GM23248 (cell line): Measurements from ENCODE around the gene TPM2. TPM values are rescaled to one million over a fixed set of nuclear protein-coding genes. Genes with fewer than 3 reads are reported as not detected.
A peak's percentile ranks its signal among the peaks of the same experiment; 100 is the strongest.

Experiments used
- DNase-seq: peaks from one replicate; pipeline ENCODE4 v3.0.0-alpha.2; 2015
- H2AFZ ChIP-seq: fragments of 200-600 bp; sonication (generic); 2 replicates; pipeline ENCODE4 v1.6.1; 2016; ENCODE audit warnings: antibody characterized with exemption
- H3F3A ChIP-seq: fragments of 200-600 bp; sonication (generic); 2 replicates; pipeline ENCODE4 v1.6.1; 2016; ENCODE audit warnings: mild to moderate bottlenecking, antibody characterized with exemption, mixed run types; ENCODE audit not compliant: insufficient read depth
- H3K27ac ChIP-seq: fragments of 200-600 bp; sonication (generic); 2 replicates; pipeline ENCODE4 v1.5.1; 2016; ENCODE audit warnings: mild to moderate bottlenecking
- H3K27me3 ChIP-seq: fragments of 200-600 bp; sonication (generic); replicated peaks from 2 replicates; pipeline ENCODE4 v1.6.1; 2016; ENCODE audit warnings: mild to moderate bottlenecking; ENCODE audit not compliant: insufficient read depth
- H3K36me3 ChIP-seq: fragments of 200-600 bp; sonication (generic); 2 replicates; pipeline ENCODE4 v1.6.1; 2016; ENCODE audit warnings: low read depth, mild to moderate bottlenecking
- H3K4me1 ChIP-seq: fragments of 200-600 bp; sonication (generic); 2 replicates; pipeline ENCODE4 v1.6.1; 2016; ENCODE audit warnings: mild to moderate bottlenecking; ENCODE audit not compliant: insufficient read depth
- H3K4me2 ChIP-seq: fragments of 200-600 bp; sonication (generic); one replicate; pipeline ENCODE4 v1.6.1; 2016; ENCODE audit warnings: mild to moderate bottlenecking; ENCODE audit not compliant: unreplicated experiment
- H3K4me3 ChIP-seq: fragments of 200-600 bp; sonication (generic); 2 replicates; pipeline ENCODE4 v1.5.1; 2016; ENCODE audit warnings: mild to moderate bottlenecking
- H3K79me2 ChIP-seq: fragments of 200-600 bp; sonication (generic); 2 replicates; pipeline ENCODE4 v1.6.1; 2016; ENCODE audit warnings: mild to moderate bottlenecking; ENCODE audit not compliant: insufficient read depth
- H3K9ac ChIP-seq: fragments of 200-600 bp; sonication (generic); 2 replicates; pipeline ENCODE4 v1.6.1; 2016; ENCODE audit warnings: mild to moderate bottlenecking
- H3K9me2 ChIP-seq: fragments of 200-600 bp; sonication (generic); 2 replicates; pipeline ENCODE4 v1.6.1; 2016; ENCODE audit warnings: mixed run types, mild to moderate bottlenecking, moderate library complexity; ENCODE audit not compliant: insufficient read depth
- H3K9me3 ChIP-seq: fragments of 200-600 bp; sonication (generic); one replicate; pipeline ENCODE4 v1.6.1; 2017; ENCODE audit warnings: low read depth
- H4K20me1 ChIP-seq: fragments of 200-600 bp; sonication (generic); 2 replicates; pipeline ENCODE4 v1.6.0; 2016; ENCODE audit not compliant: insufficient read depth
- EZH2 ChIP-seq: fragments of 200-600 bp; sonication (generic); IDR thresholded peaks from 2 replicates; pipeline ENCODE4 v1.6.1; 2018; ENCODE audit warnings: antibody characterized with exemption, mild to moderate bottlenecking; ENCODE audit not compliant: insufficient read depth, poor library complexity, severe bottlenecking
- EZH2phosphoT487 ChIP-seq: fragments of 200-600 bp; sonication (generic); IDR thresholded peaks from 2 replicates; pipeline ENCODE4 v1.6.1; 2018; ENCODE audit warnings: antibody characterized with exemption, moderate library complexity, mild to moderate bottlenecking, low read depth; ENCODE audit not compliant: insufficient read depth
- WGBS, 2 experiments: methylation state at CpG; one replicate each; pipeline ENCODE4 v1.1.6; 2015 to 2017; ENCODE audit warnings: low lambda C conversion rate in 2 of 2, low coverage in 1 of 2; ENCODE audit errors: missing lambda C conversion rate in 2 of 2; 5-methylcytosine and 5-hydroxymethylcytosine counted together
- in situ Hi-C: fragments of 300-500 bp; cut with MboI; formaldehyde crosslinking; loops from 2 replicates; pipeline ENCODE4 v1.15.0; 2020
- polyA plus RNA-seq: library from polyadenylated mRNA; unstranded; fragments of >200 nt; fragmentation: Nextera tagmentation; extraction: Ambion mirVana; gene quantifications from 2 replicates; pipeline ENCODE4 v1.2.1, GENCODE V29; 2016
- total RNA-seq: library from RNA; depleted of rRNA; stranded (reverse); fragments of >200 nt; shearing (Covaris generic); gene quantifications from 2 replicates; pipeline ENCODE4 v1.2.3, GENCODE V29; 2014

TPM2 gene
- total and polyA plus RNA-seq, 2 experiments from 2014 or later, result 1,625 to 3,527 TPM

- Histone ChIP-seq H3K9me2 (no peaks in the 10 kb centered on the region), H3K27me3 (no peaks in the 10 kb centered on the region), H3K79me2 (peaks cover 68% of the 10 kb centered on the region), H3K4me3 (peak overlapping the region; percentile 98), H3K9me3 (no peaks in the 10 kb centered on the region), H3K27ac (peak overlapping the region; percentile 39), H3K9ac (peak overlapping the region; percentile 94), H3F3A (peaks cover 79% of the 10 kb centered on the region), H3K4me1 (peaks cover 37% of the 10 kb centered on the region), H2AFZ (no peak overlapping the region), H4K20me1 (peaks cover 54% of the 10 kb centered on the region), H3K36me3 (peaks cover 50% of the 10 kb centered on the region), H3K4me2 (peak overlapping the region; percentile 89)
- DNase-seq, result peak; percentile 78
- in situ Hi-C loops, result no loop called here
- 69 to 76% methylated on average over 11 of the region's 11 CpGs for WGBS, 2 experiments
- TF ChIP-seq EZH2phosphoT487 (no peak), EZH2 (no peak)
Measured at GRCh38 chr9:35686222-35687203, 3.2 kb downstream of the TPM2 start.

- H2AFZ ChIP-seq, result no peak overlapping the region
- 80 to 82% methylated on average over 13 of the region's 13 CpGs for WGBS, 2 experiments
- H3K27me3 ChIP-seq, result no peaks in the 10 kb centered on the region
- peak overlapping the region; percentile 89 for H3K4me2 ChIP-seq
- H3K27ac ChIP-seq, result no peak overlapping the region; the same call in 1 of the 2 replicates
- H3K9ac ChIP-seq, result 0 out of 2 replicates have a peak overlapping the region, but pooled peaks have one; percentile 16
- H4K20me1 ChIP-seq, result peaks cover 54% of the 10 kb centered on the region
- no peaks in the 10 kb centered on the region for H3K9me3 ChIP-seq
- H3F3A ChIP-seq, result peaks cover 84% of the 10 kb centered on the region
- no peak for DNase-seq
- in situ Hi-C loops, result no loop called here
- peaks cover 68% of the 10 kb centered on the region for H3K79me2 ChIP-seq
- H3K9me2 ChIP-seq, result no peaks in the 10 kb centered on the region
- peaks cover 35% of the 10 kb centered on the region for H3K4me1 ChIP-seq
- TF ChIP-seq EZH2phosphoT487 (no peak), EZH2 (no peak)
- H3K4me3 ChIP-seq, result peak overlapping the region; percentile 98
- H3K36me3 ChIP-seq, result peaks cover 50% of the 10 kb centered on the region
Measured at GRCh38 chr9:35685506-35685905, 4.2 kb downstream of the TPM2 start.

DNA sequence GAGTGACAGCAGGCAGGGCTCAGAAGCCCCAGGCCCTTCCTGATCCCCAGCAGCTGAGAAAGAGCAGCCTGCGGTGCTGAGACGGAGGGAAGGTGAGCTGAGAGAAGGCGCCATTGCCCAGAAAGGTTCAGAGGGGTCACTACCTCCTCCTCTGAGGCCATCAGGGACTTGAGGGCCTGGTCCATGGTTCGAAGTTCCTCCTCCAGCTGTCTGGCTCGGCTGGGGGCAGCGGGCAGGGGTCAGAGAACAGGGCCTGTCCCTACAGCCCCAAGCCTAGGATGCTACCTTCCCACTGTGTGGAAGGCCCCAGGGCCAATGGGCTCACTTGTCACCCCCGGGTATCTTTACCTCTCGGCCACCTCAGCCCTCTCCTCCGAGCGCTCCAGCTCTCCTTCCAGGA, 4.8 kb downstream of the TPM2 start:
- Histone ChIP-seq H3K9me3 (no peaks in the 10 kb centered on the region), H3K9ac (no peak overlapping the region), H3F3A (peaks cover 90% of the 10 kb centered on the region), H3K79me2 (peaks cover 64% of the 10 kb centered on the region), H3K9me2 (no peaks in the 10 kb centered on the region), H3K36me3 (peaks cover 50% of the 10 kb centered on the region), H3K4me1 (peaks cover 35% of the 10 kb centered on the region), H2AFZ (no peak overlapping the region), H4K20me1 (peaks cover 54% of the 10 kb centered on the region), H3K27me3 (no peaks in the 10 kb centered on the region), H3K4me3 (no peak overlapping the region), H3K4me2 (peak overlapping the region; percentile 89), H3K27ac (no peak overlapping the region)
- in situ Hi-C loops, result no loop called here
- 97 to 100% methylated on average over 10 of the region's 10 CpGs for WGBS, 2 experiments
- TF ChIP-seq EZH2 (no peak), EZH2phosphoT487 (no peak)
- no peak for DNase-seq

GRCh38 chr9:35683323-35683722, 6.4 kb downstream of the TPM2 start:
- no peak for DNase-seq
- Histone ChIP-seq H2AFZ (no peak overlapping the region), H4K20me1 (peaks cover 53% of the 10 kb centered on the region), H3K27ac (peak overlapping the region; percentile 32), H3K9ac (peak overlapping the region; percentile 35; the same call in 1 of the 2 replicates), H3K9me2 (no peaks in the 10 kb centered on the region), H3K79me2 (peaks cover 48% of the 10 kb centered on the region), H3K4me2 (no peak overlapping the region), H3F3A (peaks cover 94% of the 10 kb centered on the region), H3K36me3 (peaks cover 50% of the 10 kb centered on the region), H3K4me1 (peaks cover 35% of the 10 kb centered on the region), H3K4me3 (no peak overlapping the region), H3K27me3 (no peaks in the 10 kb centered on the region), H3K9me3 (no peaks in the 10 kb centered on the region)
- TF ChIP-seq EZH2 (no peak), EZH2phosphoT487 (no peak)
- in situ Hi-C loops, result no loop called here
- 76 to 87% methylated on average over 2 of the region's 2 CpGs for WGBS, 2 experiments
